HepG2 (cell line): ENCODE results near the gene TSSK3.

ENCODE experiments used
- ATF3 ChIP-seq: sonication (generic); formaldehyde crosslinking; IDR thresholded peaks from 2 replicates; pipeline ENCODE4 v1.4.0; 2020; ENCODE audit warnings: missing genetic modification reagents
- EZH2 ChIP-seq: conservative IDR thresholded peaks from 2 replicates; pipeline ENCODE4 v1.6.1; 2012; ENCODE audit warnings: mild to moderate bottlenecking, low read depth, low read length, moderate library complexity
- FOSL2 ChIP-seq: sonication (generic); formaldehyde crosslinking; IDR thresholded peaks from 2 replicates; pipeline ENCODE4 v1.4.0; 2020; ENCODE audit warnings: missing genetic modification reagents
- JDP2 ChIP-seq: sonication (generic); formaldehyde crosslinking; IDR thresholded peaks from 2 replicates; pipeline ENCODE4 v1.8.1; 2022; ENCODE audit warnings: missing genetic modification reagents, borderline replicate concordance
- KDM1A ChIP-seq: IDR thresholded peaks from 2 replicates; pipeline ENCODE4 v1.6.1; 2016; ENCODE audit warnings: missing compliant biosample characterization
- POLR2A ChIP-seq, 2 experiments: IDR thresholded peaks; 2 replicates each; pipeline ENCODE4 v1.6.1; 2011; ENCODE audit warnings: low read depth in 2 of 2, low read length in 2 of 2, mild to moderate bottlenecking in 1 of 2, moderate library complexity in 1 of 2; ENCODE audit not compliant: insufficient read depth in 1 of 2
- REST ChIP-seq, 2 experiments: IDR thresholded peaks; 2 replicates each; pipeline ENCODE4 v1.6.1; 2011 to 2012; ENCODE audit warnings: low read length in 2 of 2, borderline replicate concordance in 1 of 2, low read depth in 1 of 2, mild to moderate bottlenecking in 1 of 2, moderate library complexity in 1 of 2
- SOX6 ChIP-seq, 2 experiments: fragments of 450-650 bp in 1 of 2; sonication (generic) in 1 of 2; formaldehyde crosslinking in 1 of 2; IDR thresholded peaks; 2 replicates each; pipeline versions ENCODE4 v1.4.0 to v1.6.1; 2017 to 2020; ENCODE audit warnings: antibody characterized with exemption in 1 of 2, mild to moderate bottlenecking in 1 of 2, missing genetic modification reagents in 1 of 2
- TCF7L2 ChIP-seq: IDR thresholded peaks from 2 replicates; pipeline ENCODE4 v1.6.1; 2011; ENCODE audit warnings: mild to moderate bottlenecking, low read depth, low read length, moderate library complexity
- ZNF430 ChIP-seq: sonication (generic); formaldehyde crosslinking; IDR thresholded peaks from 2 replicates; pipeline ENCODE4 v1.9.0; 2021; ENCODE audit warnings: mild to moderate bottlenecking, missing genetic modification reagents
- ZNF468 ChIP-seq: sonication (generic); formaldehyde crosslinking; IDR thresholded peaks from 2 replicates; pipeline ENCODE4 v1.8.0; 2022; ENCODE audit warnings: mild to moderate bottlenecking, moderate library complexity, missing genetic modification reagents
- TF ChIP-seq, protein P1 (sequence below): sonication (generic); formaldehyde crosslinking; IDR thresholded peaks from 2 replicates; pipeline ENCODE4 v1.5.0; 2020; ENCODE audit warnings: mild to moderate bottlenecking, missing genetic modification reagents, moderate library complexity

- TF ChIP-seq REST (IDR thresholded peaks at IDR 0.05; ENCODE audit: borderline replicate concordance in 1 of 2, low read depth in 1 of 2, low read length in 2 of 2) = no peak
- TF ChIP-seq ZNF430 = no peak
- TF ChIP-seq, protein P1, sequence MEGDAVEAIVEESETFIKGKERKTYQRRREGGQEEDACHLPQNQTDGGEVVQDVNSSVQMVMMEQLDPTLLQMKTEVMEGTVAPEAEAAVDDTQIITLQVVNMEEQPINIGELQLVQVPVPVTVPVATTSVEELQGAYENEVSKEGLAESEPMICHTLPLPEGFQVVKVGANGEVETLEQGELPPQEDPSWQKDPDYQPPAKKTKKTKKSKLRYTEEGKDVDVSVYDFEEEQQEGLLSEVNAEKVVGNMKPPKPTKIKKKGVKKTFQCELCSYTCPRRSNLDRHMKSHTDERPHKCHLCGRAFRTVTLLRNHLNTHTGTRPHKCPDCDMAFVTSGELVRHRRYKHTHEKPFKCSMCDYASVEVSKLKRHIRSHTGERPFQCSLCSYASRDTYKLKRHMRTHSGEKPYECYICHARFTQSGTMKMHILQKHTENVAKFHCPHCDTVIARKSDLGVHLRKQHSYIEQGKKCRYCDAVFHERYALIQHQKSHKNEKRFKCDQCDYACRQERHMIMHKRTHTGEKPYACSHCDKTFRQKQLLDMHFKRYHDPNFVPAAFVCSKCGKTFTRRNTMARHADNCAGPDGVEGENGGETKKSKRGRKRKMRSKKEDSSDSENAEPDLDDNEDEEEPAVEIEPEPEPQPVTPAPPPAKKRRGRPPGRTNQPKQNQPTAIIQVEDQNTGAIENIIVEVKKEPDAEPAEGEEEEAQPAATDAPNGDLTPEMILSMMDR (CRISPR knock-in tag) = no peak
- TF ChIP-seq JDP2 (CRISPR knock-in tag) = no peak
- TF ChIP-seq ATF3 (CRISPR knock-in tag) = no peak
- TF ChIP-seq FOSL2 (CRISPR knock-in tag) = no peak
- no peak for TF ChIP-seq ZNF468 (CRISPR knock-in tag)
- no peak for TF ChIP-seq EZH2
- TF ChIP-seq TCF7L2 = no peak
- TF ChIP-seq KDM1A = 0 out of 2 replicates have a peak, but pooled peaks have one; percentile 41
- TF ChIP-seq POLR2A (IDR thresholded peaks at IDR 0.05; ENCODE audit: insufficient read depth in 1 of 2, low read depth in 2 of 2, low read length in 2 of 2) = no peak
- no peak for TF ChIP-seq SOX6 (IDR thresholded peaks at IDR 0.05)
- TF ChIP-seq SOX6 (CRISPR knock-in tag; IDR thresholded peaks at IDR 0.05) = peak; percentile 80
Measured at GRCh38 chr1:32337855-32338636, 24.3 kb upstream of the TSSK3 start.
